GM19043 (cell line): ENCODE results near the gene MAFG.

Source experiments
- ATAC-seq: cut with Tn5 transposase; IDR thresholded peaks from one replicate; pipeline ENCODE4 v1.9.1; 2021; ENCODE audit warnings: low read depth; ENCODE audit not compliant: unreplicated experiment

MAFG gene

GRCh38 chr17:81912441-81913309 is 14.9 kb downstream of the MAFG start:
- no peak for ATAC-seq

GRCh38 chr17:81911969-81912368 is 15.6 kb downstream of the MAFG start:
- ATAC-seq, result no peak

GRCh38 chr17:81911277-81911961 is 16.1 kb downstream of the MAFG start, which contains the start of gene PCYT2:
Gene PCYT2 (minus strand): TSS chr17:81911399. CDS start chr17:81911355, 44 bp downstream.
- peak; percentile 65 for ATAC-seq

- ATAC-seq, result peak; percentile 16
Measured at GRCh38 chr17:81910840-81911276, 16.7 kb downstream of the MAFG start.

GRCh38 chr17:81909966-81910839 is 17.3 kb downstream of the MAFG start:
- no peak for ATAC-seq

- no peak for ATAC-seq
Measured at GRCh38 chr17:81909231-81909630, 18.3 kb downstream of the MAFG start.

GRCh38 chr17:81908793-81909192 is 18.7 kb downstream of the MAFG start:
- no peak for ATAC-seq

- ATAC-seq, result no peak
Measured at GRCh38 chr17:81907219-81908145, 20.1 kb downstream of the MAFG start.

- ATAC-seq, result no peak
Measured at GRCh38 chr17:81906476-81907218, 20.9 kb downstream of the MAFG start.

GRCh38 chr17:81905993-81906392 is 21.5 kb downstream of the MAFG start:
- no peak for ATAC-seq

- ATAC-seq, result no peak
Measured at GRCh38 chr17:81905424-81905875, 22.1 kb downstream of the MAFG start.

- ATAC-seq, result no peak
Measured at GRCh38 chr17:81904600-81905423, 22.7 kb downstream of the MAFG start.

GRCh38 chr17:81903896-81904599 is 23.5 kb downstream of the MAFG start:
- no peak for ATAC-seq

GRCh38 chr17:81903415-81903831 is 24.1 kb downstream of the MAFG start:
- ATAC-seq, result no peak

GRCh38 chr17:81902653-81903414 is 24.7 kb downstream of the MAFG start:
- no peak for ATAC-seq

GRCh38 chr17:81902023-81902652 is 25.4 kb downstream of the MAFG start, which contains the start of gene NPB:
Gene NPB (plus strand): TSS chr17:81902238. CDS start chr17:81902278, 40 bp downstream.
- no peak for ATAC-seq
